SU-DHL-6 (cell line): ENCODE data around the gene FAM53B.

ENCODE experiments used
- H2AFZ ChIP-seq: fragments of 200-600 bp; sonication (generic); 2 replicates; pipeline ENCODE4 v1.6.1; 2014; ENCODE audit warnings: low read depth, mild to moderate bottlenecking, moderate library complexity, mixed read lengths, antibody characterized with exemption, low read length; ENCODE audit not compliant: severe bottlenecking
- H3F3A ChIP-seq: fragments of 200-600 bp; shearing (Covaris generic); 2 replicates; pipeline ENCODE4 v1.6.0; 2016; ENCODE audit warnings: antibody characterized with exemption, mild to moderate bottlenecking; ENCODE audit not compliant: insufficient read depth
- H3K27ac ChIP-seq: fragments of 200-600 bp; sonication (generic); 2 replicates; pipeline ENCODE4 v1.5.1; 2016; ENCODE audit warnings: low read depth, mild to moderate bottlenecking, low read length, moderate library complexity, mixed read lengths
- H3K27me3 ChIP-seq: fragments of 200-600 bp; sonication (generic), shearing (Covaris generic); 2 replicates; pipeline ENCODE4 v1.6.0; 2014; ENCODE audit warnings: mild to moderate bottlenecking, low read length
- H3K36me3 ChIP-seq: fragments of 200-600 bp; sonication (generic); 2 replicates; pipeline ENCODE4 v1.6.1; 2014; ENCODE audit warnings: mild to moderate bottlenecking, low read length, mixed read lengths
- H3K4me2 ChIP-seq: fragments of 300-600, 200-600 bp; shearing (Covaris generic), sonication (generic); 2 replicates; pipeline ENCODE4 v1.6.0; 2014; ENCODE audit warnings: low read length, low read depth, mild to moderate bottlenecking; ENCODE audit not compliant: poor library complexity, severe bottlenecking
- H3K4me3 ChIP-seq: fragments of 200-600 bp; sonication (generic); 2 replicates; pipeline ENCODE4 v1.5.1; 2014; ENCODE audit warnings: antibody characterized with exemption, low read length, mild to moderate bottlenecking, mixed read lengths; ENCODE audit not compliant: insufficient read depth, poor library complexity, severe bottlenecking
- H3K79me2 ChIP-seq: fragments of 200-600 bp; sonication (generic); 2 replicates; pipeline ENCODE4 v1.6.1; 2014; ENCODE audit warnings: mild to moderate bottlenecking, low read length, moderate library complexity; ENCODE audit not compliant: insufficient read depth
- H3K9ac ChIP-seq: fragments of 200-600 bp; sonication (generic); 2 replicates; pipeline ENCODE4 v1.7.0; 2014; ENCODE audit warnings: mild to moderate bottlenecking, low read length
- H3K9me2 ChIP-seq: fragments of 200-600 bp; sonication (generic); replicated peaks from 2 replicates; pipeline ENCODE4 v1.6.1; 2014; ENCODE audit warnings: low read length; ENCODE audit not compliant: insufficient read depth
- H3K9me3 ChIP-seq: fragments of 200-600 bp; sonication (generic); 2 replicates; pipeline ENCODE4 v1.6.1; 2014; ENCODE audit warnings: low read length, mixed read lengths; ENCODE audit not compliant: insufficient read depth
- H4K20me1 ChIP-seq: fragments of 200-600 bp; sonication (generic); 2 replicates; pipeline ENCODE4 v1.6.1; 2014; ENCODE audit warnings: low read depth, mild to moderate bottlenecking, antibody characterized with exemption, low read length, moderate library complexity, mixed read lengths
- CTCF ChIP-seq: fragments of 200-600 bp; sonication (generic); IDR thresholded peaks from one replicate; pipeline ENCODE4 v1.5.1; 2017; ENCODE audit warnings: antibody characterized with exemption, mild to moderate bottlenecking, low read length, moderate library complexity; ENCODE audit not compliant: insufficient read depth, poor library complexity, severe bottlenecking
- EZH2phosphoT487 ChIP-seq: fragments of 200-600 bp; sonication (generic), shearing (Covaris generic); conservative IDR thresholded peaks from 2 replicates; pipeline ENCODE4 v1.6.1; 2018; ENCODE audit warnings: mild to moderate bottlenecking, antibody characterized with exemption, low read length, moderate library complexity, mixed read lengths

FAM53B gene

GRCh38 chr10:124637091-124637700 is 107.0 kb downstream of the FAM53B start:
- Histone ChIP-seq H2AFZ (no peak overlapping the region), H3K4me3 (no peak overlapping the region), H3K9me3 (no peaks in the 10 kb centered on the region), H3K27me3 (no peaks in the 10 kb centered on the region), H3K79me2 (peaks cover 99% of the 10 kb centered on the region), H3F3A (peaks cover 21% of the 10 kb centered on the region), H3K9me2 (no peaks in the 10 kb centered on the region), H4K20me1 (no peaks in the 10 kb centered on the region), H3K4me2 (no peak overlapping the region), H3K36me3 (peaks cover 7% of the 10 kb centered on the region; the same call in 1 of the 2 replicates), H3K27ac (peak overlapping the region; percentile 65), H3K9ac (no peak overlapping the region)
- TF ChIP-seq CTCF (no peak), EZH2phosphoT487 (no peak)

- Histone ChIP-seq H3K36me3 (peaks cover 7% of the 10 kb centered on the region; the same call in 1 of the 2 replicates), H4K20me1 (no peaks in the 10 kb centered on the region), H2AFZ (no peak overlapping the region), H3F3A (peaks cover 21% of the 10 kb centered on the region), H3K4me3 (no peak overlapping the region), H3K9me3 (no peaks in the 10 kb centered on the region), H3K27ac (peak overlapping the region; percentile 65), H3K27me3 (no peaks in the 10 kb centered on the region), H3K4me2 (no peak overlapping the region), H3K9ac (no peak overlapping the region), H3K9me2 (no peaks in the 10 kb centered on the region), H3K79me2 (peaks cover 99% of the 10 kb centered on the region)
- TF ChIP-seq EZH2phosphoT487 (no peak), CTCF (peak; percentile 19)
These were observed 107.7 kb downstream of the FAM53B start for GRCh38 chr10:124636271-124636995.

DNA sequence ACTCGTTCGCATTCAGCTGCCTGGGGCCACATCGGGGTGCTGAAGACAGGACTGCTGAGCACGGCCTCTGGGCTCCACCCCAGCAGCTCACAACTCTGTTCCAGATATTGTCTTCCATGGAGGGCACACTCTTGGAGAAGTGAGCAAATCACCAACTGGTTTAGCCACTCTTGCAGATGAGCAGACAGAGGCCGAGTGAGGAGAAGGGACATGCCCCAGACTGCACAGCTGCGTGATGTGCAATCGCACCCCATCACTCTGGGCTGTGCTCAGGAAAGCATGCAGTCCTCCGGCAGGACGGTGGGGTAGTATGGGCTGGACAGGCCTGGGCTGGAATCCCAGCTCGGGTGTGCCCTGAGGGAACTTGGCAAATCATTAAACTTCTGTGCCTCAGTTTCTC is 111.6 kb downstream of the FAM53B start:
- no peak overlapping the region for H2AFZ ChIP-seq
- H3K9me2 ChIP-seq: no peaks in the 10 kb centered on the region
- peak overlapping the region; percentile 6; the same call in 1 of the 2 replicates for H3K27ac ChIP-seq
- peaks cover 49% of the 10 kb centered on the region for H3F3A ChIP-seq
- no peaks in the 10 kb centered on the region for H4K20me1 ChIP-seq
- no peaks in the 10 kb centered on the region for H3K27me3 ChIP-seq
- no peaks in the 10 kb centered on the region for H3K9me3 ChIP-seq
- no peak overlapping the region for H3K9ac ChIP-seq
- TF ChIP-seq CTCF: no peak
- no peak for TF ChIP-seq EZH2phosphoT487
- H3K4me2 ChIP-seq: no peak overlapping the region
- H3K79me2 ChIP-seq: peaks cover 100% of the 10 kb centered on the region
- H3K4me3 ChIP-seq: no peak overlapping the region
- H3K36me3 ChIP-seq: peaks cover 7% of the 10 kb centered on the region; the same call in 1 of the 2 replicates
